ENCODE measurements around the gene CALM1.

GRCh38 chr14:90424686-90425372 lies 28.0 kb downstream of the CALM1 start:
- TF ChIP-seq REST (IDR thresholded peaks at IDR 0.05; ENCODE audit: insufficient read depth in 1 of 2, low read depth in 2 of 2, low read length in 2 of 2) (no peak), TAF1 (IDR thresholded peaks at IDR 0.05; ENCODE audit: borderline replicate concordance, insufficient read depth, low read length) (no peak), POLR2AphosphoS5 (IDR thresholded peaks at IDR 0.05; ENCODE audit: low read depth, low read length) (no peak), SIN3A (IDR thresholded peaks at IDR 0.05; ENCODE audit: borderline replicate concordance, insufficient read depth, low read length) (no peak)
